Endodermal cell (in vitro differentiated cells): ENCODE measurements around the gene SNX24. TPM values are rescaled to one million over a fixed set of nuclear protein-coding genes. Genes with fewer than 3 reads are reported as not detected.

Experiments used
- DNase-seq: peaks from one replicate; pipeline ENCODE4 v3.0.0-alpha.2; 2017
- H3K27ac ChIP-seq: 2 replicates; pipeline ENCODE4 v1.5.1; 2013; ENCODE audit warnings: mild to moderate bottlenecking, low read depth, low read length, moderate library complexity
- H3K27me3 ChIP-seq: 2 replicates; pipeline ENCODE4 v1.6.1; 2013; ENCODE audit warnings: mild to moderate bottlenecking, low read length, moderate library complexity; ENCODE audit not compliant: insufficient read depth, control insufficient read depth, poor library complexity, severe bottlenecking
- H3K36me3 ChIP-seq: 2 replicates; pipeline ENCODE4 v1.7.0; 2013; ENCODE audit warnings: mild to moderate bottlenecking, low read length, moderate library complexity; ENCODE audit not compliant: control insufficient read depth, insufficient read depth
- H3K4me1 ChIP-seq: one replicate; pipeline ENCODE4 v1.7.0; 2013; ENCODE audit warnings: low read length; ENCODE audit not compliant: control insufficient read depth, insufficient read depth
- H3K4me3 ChIP-seq: 2 replicates; pipeline ENCODE4 v1.5.1; 2013; ENCODE audit warnings: mild to moderate bottlenecking, low read length, moderate library complexity
- H3K9ac ChIP-seq: 2 replicates; pipeline ENCODE4 v1.6.1; 2013; ENCODE audit warnings: mild to moderate bottlenecking, low read length, moderate library complexity; ENCODE audit not compliant: poor library complexity, severe bottlenecking; ENCODE audit errors: extremely low read depth
- H3K9me3 ChIP-seq: 2 replicates; pipeline ENCODE4 v1.6.1; 2013; ENCODE audit warnings: mild to moderate bottlenecking, low read length, moderate library complexity; ENCODE audit not compliant: control insufficient read depth
- H3K27ac Mint-ChIP-seq: 2 replicates; pipeline ENCODE4 v1.8.0; 2020; ENCODE audit warnings: mixed read lengths
- H3K27me3 Mint-ChIP-seq: 2 replicates; pipeline ENCODE4 v1.8.0; 2021; ENCODE audit warnings: mild to moderate bottlenecking, mixed read lengths; ENCODE audit not compliant: insufficient read depth
- H3K36me3 Mint-ChIP-seq: 2 replicates; pipeline ENCODE4 v1.8.0; 2020; ENCODE audit warnings: low read depth, mixed read lengths
- H3K4me1 Mint-ChIP-seq: 2 replicates; pipeline ENCODE4 v1.8.0; 2020; ENCODE audit warnings: mixed read lengths
- H3K4me3 Mint-ChIP-seq: 2 replicates; pipeline ENCODE4 v1.8.0; 2020; ENCODE audit warnings: mild to moderate bottlenecking, moderate library complexity, mixed read lengths
- H3K9me3 Mint-ChIP-seq: 2 replicates; pipeline ENCODE4 v1.8.0; 2020; ENCODE audit warnings: mild to moderate bottlenecking, mixed read lengths
- WGBS, 2 experiments: methylation state at CpG; one replicate each; pipeline versions ENCODE4 v1.1.5 to v1.1.7; 2013; ENCODE audit warnings: missing lambda C conversion rate in 2 of 2, mixed read lengths in 1 of 2; ENCODE audit not compliant: insufficient coverage in 1 of 2, insufficient read length in 1 of 2; 5-methylcytosine and 5-hydroxymethylcytosine counted together
- total RNA-seq, 2 donors: library from RNA; stranded (reverse); fragmentation: NEBNext Ultra II Directional in 1 of 2; extraction: Animal tissue kit (Norgen Biotek cat#: 25700) in 1 of 2; gene quantifications; 2 replicates in 1 of 2; 3 replicates in 1 of 2; pipeline ENCODE4 v1.2.1, GENCODE V29; 2021
- TF ChIP-seq, protein P1 (sequence below): fragments of 200-600 bp; sonication (generic); conservative IDR thresholded peaks from 2 replicates; pipeline ENCODE4 v1.5.0; 2021; ENCODE audit warnings: antibody characterized with exemption, mild to moderate bottlenecking

SNX24 gene
- total RNA-seq, 2 donors from 2014 or later: 39.4 to 56.2 TPM

DNA sequence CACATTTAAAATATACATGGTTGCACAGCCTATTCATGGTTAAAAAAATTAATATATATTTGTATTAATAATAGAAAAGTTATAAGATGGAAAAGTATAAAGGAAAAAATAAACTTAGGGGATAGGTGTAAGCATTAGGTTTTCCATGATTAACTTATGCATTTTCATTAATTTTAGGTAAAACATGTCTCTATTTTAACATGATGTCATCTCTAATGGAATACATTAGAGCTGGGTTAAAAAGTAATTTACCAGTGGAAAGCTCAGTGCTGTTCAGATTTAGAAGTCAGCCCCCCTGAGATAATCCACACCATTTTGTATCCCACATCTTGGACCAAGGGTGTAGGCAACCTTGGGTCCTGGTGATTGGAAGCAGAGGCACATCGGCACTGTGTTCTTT lies 49.7 kb downstream of the SNX24 start:
- Mint-ChIP-seq H3K27ac (no peak overlapping the region), H3K9me3 (no peaks in the 10 kb centered on the region), H3K4me1 (no peaks in the 10 kb centered on the region), H3K36me3 (peaks cover 11% of the 10 kb centered on the region), H3K27me3 (no peaks in the 10 kb centered on the region), H3K4me3 (no peak overlapping the region)
- H3K36me3 ChIP-seq: no peaks in the 10 kb centered on the region
- no peak overlapping the region for H3K4me3 ChIP-seq
- TF ChIP-seq, protein P1, sequence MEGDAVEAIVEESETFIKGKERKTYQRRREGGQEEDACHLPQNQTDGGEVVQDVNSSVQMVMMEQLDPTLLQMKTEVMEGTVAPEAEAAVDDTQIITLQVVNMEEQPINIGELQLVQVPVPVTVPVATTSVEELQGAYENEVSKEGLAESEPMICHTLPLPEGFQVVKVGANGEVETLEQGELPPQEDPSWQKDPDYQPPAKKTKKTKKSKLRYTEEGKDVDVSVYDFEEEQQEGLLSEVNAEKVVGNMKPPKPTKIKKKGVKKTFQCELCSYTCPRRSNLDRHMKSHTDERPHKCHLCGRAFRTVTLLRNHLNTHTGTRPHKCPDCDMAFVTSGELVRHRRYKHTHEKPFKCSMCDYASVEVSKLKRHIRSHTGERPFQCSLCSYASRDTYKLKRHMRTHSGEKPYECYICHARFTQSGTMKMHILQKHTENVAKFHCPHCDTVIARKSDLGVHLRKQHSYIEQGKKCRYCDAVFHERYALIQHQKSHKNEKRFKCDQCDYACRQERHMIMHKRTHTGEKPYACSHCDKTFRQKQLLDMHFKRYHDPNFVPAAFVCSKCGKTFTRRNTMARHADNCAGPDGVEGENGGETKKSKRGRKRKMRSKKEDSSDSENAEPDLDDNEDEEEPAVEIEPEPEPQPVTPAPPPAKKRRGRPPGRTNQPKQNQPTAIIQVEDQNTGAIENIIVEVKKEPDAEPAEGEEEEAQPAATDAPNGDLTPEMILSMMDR: no peak
- no peaks in the 10 kb centered on the region for H3K9me3 ChIP-seq
- H3K4me1 ChIP-seq: no peaks in the 10 kb centered on the region
- no peak overlapping the region for H3K27ac ChIP-seq
- 97% methylated on average over 1 of the region's 1 CpG; no CpG with 5 or more reads in 1 of the 2 experiments for WGBS, 2 experiments
- no peak overlapping the region for H3K9ac ChIP-seq
- H3K27me3 ChIP-seq: no peaks in the 10 kb centered on the region
- DNase-seq: no peak

DNA sequence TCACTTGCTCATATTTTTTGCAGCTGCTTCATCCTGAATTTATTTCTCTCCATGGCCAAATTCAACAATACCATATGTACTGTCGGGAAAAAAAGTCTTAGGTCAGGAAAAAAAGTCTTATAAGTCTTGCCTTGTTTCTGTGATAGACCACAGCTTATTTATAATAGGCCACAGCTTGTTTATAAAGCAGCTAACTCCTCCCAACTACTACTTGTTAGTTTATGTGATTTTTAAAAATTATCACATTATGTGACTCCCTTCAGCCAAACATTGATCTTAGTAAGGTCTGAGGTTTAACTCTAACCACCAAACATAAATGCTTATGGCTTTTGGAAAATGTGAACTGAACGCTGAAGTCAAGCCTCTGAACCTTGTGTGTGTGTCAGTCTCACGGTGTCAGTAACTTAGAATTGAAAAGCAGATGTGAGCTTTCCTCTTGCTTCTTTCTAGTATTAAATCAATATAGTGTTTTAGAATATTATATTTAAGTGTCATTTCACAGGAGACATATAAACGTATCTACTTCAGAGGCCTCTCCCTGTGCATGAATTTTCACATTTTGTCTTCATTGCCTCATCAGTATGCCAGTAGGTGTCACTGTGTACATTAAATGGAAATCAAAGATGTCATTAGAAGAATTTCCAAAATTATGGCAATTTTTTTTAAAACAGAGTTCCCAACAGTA lies 51.3 kb downstream of the SNX24 start:
- Histone ChIP-seq H3K4me3 (no peak overlapping the region), H3K27me3 (no peaks in the 10 kb centered on the region), H3K9me3 (no peaks in the 10 kb centered on the region), H3K4me1 (no peaks in the 10 kb centered on the region), H3K36me3 (no peaks in the 10 kb centered on the region), H3K9ac (no peak overlapping the region), H3K27ac (peak overlapping the region; percentile 22)
- H3K27me3 Mint-ChIP-seq: no peaks in the 10 kb centered on the region
- H3K4me1 Mint-ChIP-seq: no peaks in the 10 kb centered on the region
- no peaks in the 10 kb centered on the region for H3K9me3 Mint-ChIP-seq
- WGBS, 2 experiments: 88% methylated on average over 4 of the region's 4 CpGs; no CpG with 5 or more reads in 1 of the 2 experiments
- no peak for DNase-seq
- H3K4me3 Mint-ChIP-seq: no peak overlapping the region
- no peak overlapping the region for H3K27ac Mint-ChIP-seq
- peaks cover 9% of the 10 kb centered on the region for H3K36me3 Mint-ChIP-seq
- TF ChIP-seq, protein P1: peak; percentile 70

DNA sequence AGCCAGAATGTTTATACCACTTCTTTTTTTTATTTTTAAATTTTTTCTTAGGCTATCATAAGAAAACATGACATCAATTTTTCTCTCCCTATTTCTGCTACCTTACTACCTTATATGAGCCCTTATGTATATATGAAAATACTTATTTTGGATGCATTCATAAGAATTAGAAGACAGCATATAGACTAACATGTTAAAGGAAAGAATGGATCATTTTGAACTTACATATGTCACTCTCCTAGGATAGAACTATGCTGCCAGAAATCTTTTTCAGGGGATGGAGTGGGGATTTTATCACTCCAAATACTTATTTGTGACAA lies 51.8 kb downstream of the SNX24 start:
- Mint-ChIP-seq H3K4me3 (no peak overlapping the region), H3K36me3 (peaks cover 6% of the 10 kb centered on the region), H3K9me3 (no peaks in the 10 kb centered on the region), H3K27me3 (no peaks in the 10 kb centered on the region), H3K4me1 (no peaks in the 10 kb centered on the region), H3K27ac (no peak overlapping the region)
- H3K9ac ChIP-seq: no peak overlapping the region
- no peaks in the 10 kb centered on the region for H3K27me3 ChIP-seq
- TF ChIP-seq, protein P1: peak; percentile 6
- no peak overlapping the region for H3K27ac ChIP-seq
- H3K4me1 ChIP-seq: no peaks in the 10 kb centered on the region
- H3K9me3 ChIP-seq: no peaks in the 10 kb centered on the region
- no peaks in the 10 kb centered on the region for H3K36me3 ChIP-seq
- no peak overlapping the region for H3K4me3 ChIP-seq
- DNase-seq: no peak
